Measurements from ENCODE around the gene KCNH6. TPM values are rescaled to one million over a fixed set of nuclear protein-coding genes. Genes with fewer than 3 reads are reported as not detected.

Gene KCNH6
- total RNA-seq, 1 donor from 2014 or later = 4.4 TPM

DNA sequence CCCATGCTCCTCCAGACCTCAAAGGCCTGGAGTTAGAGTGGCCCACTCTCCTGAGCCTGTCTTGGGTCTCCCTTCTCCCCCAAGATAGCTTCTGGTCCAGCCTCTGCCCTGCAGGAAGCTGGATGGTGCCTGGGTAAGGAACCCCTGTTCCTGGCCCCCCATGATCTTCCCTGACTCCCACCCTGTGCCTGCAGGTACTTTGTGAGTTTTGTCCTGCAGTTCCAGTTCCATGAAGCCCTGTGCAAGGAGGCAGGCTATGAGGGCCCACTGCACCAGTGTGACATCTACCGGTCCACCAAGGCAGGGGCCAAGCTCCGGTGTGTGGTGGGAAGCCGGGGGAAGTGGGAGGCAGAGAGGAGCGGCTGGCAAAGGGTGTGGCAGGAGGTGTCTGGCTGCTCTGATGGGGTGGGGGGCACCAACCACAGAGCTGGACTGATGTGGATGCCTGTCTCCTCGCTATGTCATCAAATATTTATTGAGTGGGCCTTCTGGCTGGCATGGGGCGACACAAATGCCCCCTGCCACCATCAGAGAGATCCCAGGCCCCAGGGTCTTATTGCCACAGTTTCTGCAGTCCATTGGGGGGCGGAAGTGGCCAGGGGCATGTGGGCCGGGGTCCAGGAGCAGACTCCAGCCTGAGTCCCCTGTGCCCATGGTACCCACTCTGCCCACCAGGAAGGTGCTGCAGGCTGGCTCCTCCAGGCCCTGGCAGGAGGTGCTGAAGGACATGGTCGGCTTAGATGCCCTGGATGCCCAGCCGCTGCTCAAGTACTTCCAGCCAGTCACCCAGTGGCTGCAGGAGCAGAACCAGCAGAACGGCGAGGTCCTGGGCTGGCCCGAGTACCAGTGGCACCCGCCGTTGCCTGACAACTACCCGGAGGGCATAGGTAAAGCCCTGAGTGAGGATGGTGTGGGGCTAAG, 39.2 kb upstream of the KCNH6 start:
- no peak overlapping the region for H3K27ac Mint-ChIP-seq
- H3K9me3 Mint-ChIP-seq = no peaks in the 10 kb centered on the region
- H3K36me3 Mint-ChIP-seq = no peaks in the 10 kb centered on the region
- no peak for DNase-seq (ENCODE audit: extremely low spot score, unreplicated experiment)
- no peak overlapping the region for H3K4me3 Mint-ChIP-seq
- no peak for TF ChIP-seq CTCF (conservative IDR thresholded peaks at IDR 0.05)
- H3K27me3 Mint-ChIP-seq = peaks cover 14% of the 10 kb centered on the region
- no peaks in the 10 kb centered on the region for H3K4me1 Mint-ChIP-seq (ENCODE audit: unreplicated experiment)

- no peaks in the 10 kb centered on the region for H3K36me3 Mint-ChIP-seq
- no peak for DNase-seq (ENCODE audit: extremely low spot score, unreplicated experiment)
Measured at GRCh38 chr17:63486317-63487013, 36.7 kb upstream of the KCNH6 start.

DNA sequence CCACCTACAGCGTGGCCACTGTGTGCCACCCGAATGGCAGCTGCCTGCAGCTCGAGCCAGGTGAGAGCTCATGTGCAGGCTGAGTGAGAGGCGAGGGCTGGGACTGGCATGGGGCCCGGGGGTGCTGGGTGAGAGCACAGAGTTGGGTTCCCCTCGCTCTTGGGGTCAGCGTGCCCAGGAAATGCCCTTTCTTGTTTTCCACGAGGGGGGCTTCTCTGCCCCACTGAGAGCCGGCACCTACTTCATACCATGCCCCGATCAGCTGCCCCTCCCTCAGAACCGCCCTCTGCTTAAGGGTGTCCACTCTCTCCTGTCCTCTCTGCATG, 36.2 kb upstream of the KCNH6 start:
- no peak for TF ChIP-seq CTCF (conservative IDR thresholded peaks at IDR 0.05)
- no peaks in the 10 kb centered on the region for H3K9me3 Mint-ChIP-seq
- H3K27me3 Mint-ChIP-seq = peaks cover 20% of the 10 kb centered on the region
- no peak for DNase-seq (ENCODE audit: extremely low spot score, unreplicated experiment)
- H3K4me3 Mint-ChIP-seq = no peak overlapping the region
- H3K36me3 Mint-ChIP-seq = no peaks in the 10 kb centered on the region
- no peaks in the 10 kb centered on the region for H3K4me1 Mint-ChIP-seq (ENCODE audit: unreplicated experiment)
- no peak overlapping the region for H3K27ac Mint-ChIP-seq

More at GRCh38 chr17:63486317-63487013, 36.7 kb upstream of the KCNH6 start:
- Mint-ChIP-seq H3K27me3 (peaks cover 20% of the 10 kb centered on the region), H3K4me1 (ENCODE audit: unreplicated experiment) (no peaks in the 10 kb centered on the region), H3K27ac (no peak overlapping the region), H3K4me3 (no peak overlapping the region), H3K9me3 (no peaks in the 10 kb centered on the region)
- no peak for TF ChIP-seq CTCF (conservative IDR thresholded peaks at IDR 0.05)

DNA sequence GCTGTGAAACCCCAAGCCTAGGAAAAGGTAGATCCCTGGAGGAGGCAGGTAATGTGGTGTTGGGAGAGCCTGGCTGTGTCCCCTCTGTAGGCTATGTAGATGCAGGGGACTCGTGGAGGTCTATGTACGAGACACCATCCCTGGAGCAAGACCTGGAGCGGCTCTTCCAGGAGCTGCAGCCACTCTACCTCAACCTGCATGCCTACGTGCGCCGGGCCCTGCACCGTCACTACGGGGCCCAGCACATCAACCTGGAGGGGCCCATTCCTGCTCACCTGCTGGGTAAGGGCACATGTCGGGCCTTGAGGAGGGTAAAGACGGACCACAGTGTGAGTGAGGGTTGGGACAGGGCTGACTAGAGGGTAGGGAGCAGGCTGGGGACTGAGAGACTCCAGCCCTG, 34.3 kb upstream of the KCNH6 start:
- H3K4me3 Mint-ChIP-seq = no peak overlapping the region
- no peaks in the 10 kb centered on the region for H3K4me1 Mint-ChIP-seq (ENCODE audit: unreplicated experiment)
- no peak overlapping the region for H3K27ac Mint-ChIP-seq
- no peaks in the 10 kb centered on the region for H3K9me3 Mint-ChIP-seq
- peaks cover 19% of the 10 kb centered on the region for H3K27me3 Mint-ChIP-seq
- no peaks in the 10 kb centered on the region for H3K36me3 Mint-ChIP-seq
- TF ChIP-seq CTCF (conservative IDR thresholded peaks at IDR 0.05) = no peak
- no peak for DNase-seq (ENCODE audit: extremely low spot score, unreplicated experiment)

- no peaks in the 10 kb centered on the region for H3K4me1 Mint-ChIP-seq (ENCODE audit: unreplicated experiment)
Measured at GRCh38 chr17:63489291-63489690, 33.9 kb upstream of the KCNH6 start.

More at GRCh38 chr17:63489291-63489690, 33.9 kb upstream of the KCNH6 start:
- no peak for DNase-seq (ENCODE audit: extremely low spot score, unreplicated experiment)
- peaks cover 21% of the 10 kb centered on the region for H3K27me3 Mint-ChIP-seq
- no peaks in the 10 kb centered on the region for H3K36me3 Mint-ChIP-seq
- H3K27ac Mint-ChIP-seq = no peak overlapping the region
- no peak overlapping the region for H3K4me3 Mint-ChIP-seq
- TF ChIP-seq CTCF (conservative IDR thresholded peaks at IDR 0.05) = no peak
- no peaks in the 10 kb centered on the region for H3K9me3 Mint-ChIP-seq

All from type B pancreatic cell (in vitro differentiated cells).